GM20431 (cell line): Measurements from ENCODE around the gene SAG.

Experiments
- in situ Hi-C: fragments of 300-500 bp; cut with MseI, MboI; formaldehyde crosslinking; loops from one replicate; pipeline ENCODE4 v1.15.0; 2020; ENCODE audit warnings: low sequenced_read_pairs; ENCODE audit not compliant: unreplicated experiment

SAG gene

GRCh38 chr2:233307565-233307964, at the start of gene SAG:
SAG (plus strand) TSS chr2:233307816; CDS start chr2:233309190, 1,374 bp downstream.
- in situ Hi-C loops = no loop called here

- in situ Hi-C loops = no loop called here
Observed at GRCh38 chr2:233258211-233258610, 49.4 kb upstream of the SAG start.

- in situ Hi-C loops = no loop called here
Observed at GRCh38 chr2:233259730-233260129, 47.9 kb upstream of the SAG start.

GRCh38 chr2:233260661-233261060, 47.0 kb upstream of the SAG start:
- in situ Hi-C loops = no loop called here

GRCh38 chr2:233261819-233262555, 45.6 kb upstream of the SAG start:
- in situ Hi-C loops = no loop called here

GRCh38 chr2:233262562-233262961, 45.1 kb upstream of the SAG start:
- in situ Hi-C loops = no loop called here

- in situ Hi-C loops = no loop called here
Observed at GRCh38 chr2:233263045-233263570, 44.5 kb upstream of the SAG start.

- in situ Hi-C loops = no loop called here
Observed at GRCh38 chr2:233264667-233265066, 42.9 kb upstream of the SAG start.

- in situ Hi-C loops = no loop called here
Observed at GRCh38 chr2:233265899-233266431, 41.7 kb upstream of the SAG start.

- in situ Hi-C loops = no loop called here
Observed at GRCh38 chr2:233266481-233266880, 41.1 kb upstream of the SAG start.

- in situ Hi-C loops = no loop called here
Observed at GRCh38 chr2:233267516-233268245, 39.9 kb upstream of the SAG start.

GRCh38 chr2:233270366-233270765, 37.2 kb upstream of the SAG start:
- in situ Hi-C loops = no loop called here

GRCh38 chr2:233270951-233271350, 36.7 kb upstream of the SAG start:
- in situ Hi-C loops = no loop called here

GRCh38 chr2:233271693-233272092, 35.9 kb upstream of the SAG start:
- in situ Hi-C loops = no loop called here

GRCh38 chr2:233273120-233273519, 34.5 kb upstream of the SAG start:
- in situ Hi-C loops = no loop called here

- in situ Hi-C loops = no loop called here
Observed at GRCh38 chr2:233275223-233275622, 32.4 kb upstream of the SAG start.

- in situ Hi-C loops = no loop called here
Observed at GRCh38 chr2:233278921-233279320, 28.7 kb upstream of the SAG start.

- in situ Hi-C loops = no loop called here
Observed at GRCh38 chr2:233280114-233280693, 27.4 kb upstream of the SAG start.

- in situ Hi-C loops = no loop called here
Observed at GRCh38 chr2:233281553-233281952, 26.1 kb upstream of the SAG start.

GRCh38 chr2:233281992-233282603, 25.5 kb upstream of the SAG start:
- in situ Hi-C loops = no loop called here
